HG03469 (cell line): Measurements from ENCODE around the gene GREB1.

Experiments
- ATAC-seq: cut with Tn5 transposase; IDR thresholded peaks from one replicate; pipeline ENCODE4 v1.9.1; 2021; ENCODE audit warnings: mild to moderate bottlenecking, moderate library complexity, moderate number of reproducible peaks; ENCODE audit not compliant: unreplicated experiment

Gene GREB1

DNA sequence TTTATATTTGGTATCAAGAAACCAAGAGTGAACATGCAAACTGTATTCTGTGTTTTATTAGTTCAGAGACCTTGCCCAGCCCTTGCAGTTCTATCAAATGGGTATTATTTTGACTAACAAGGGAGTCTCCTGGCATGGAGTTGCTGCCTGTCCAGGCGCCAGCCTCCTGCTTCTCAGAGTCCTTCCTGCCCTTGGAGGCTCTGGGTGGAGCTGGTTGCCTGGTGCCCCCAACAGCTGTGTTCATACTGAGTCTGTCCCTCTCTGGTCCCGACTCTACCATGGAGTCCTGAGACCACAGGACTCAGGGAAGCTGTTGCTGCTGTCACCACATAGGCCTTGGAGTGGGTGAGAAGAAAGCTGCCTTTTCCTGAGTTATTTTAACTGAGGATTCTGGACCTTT lies 26.3 kb upstream of the GREB1 start:
- ATAC-seq, result no peak

GRCh38 chr2:11508279-11508678 lies 25.6 kb upstream of the GREB1 start:
- no peak for ATAC-seq

DNA sequence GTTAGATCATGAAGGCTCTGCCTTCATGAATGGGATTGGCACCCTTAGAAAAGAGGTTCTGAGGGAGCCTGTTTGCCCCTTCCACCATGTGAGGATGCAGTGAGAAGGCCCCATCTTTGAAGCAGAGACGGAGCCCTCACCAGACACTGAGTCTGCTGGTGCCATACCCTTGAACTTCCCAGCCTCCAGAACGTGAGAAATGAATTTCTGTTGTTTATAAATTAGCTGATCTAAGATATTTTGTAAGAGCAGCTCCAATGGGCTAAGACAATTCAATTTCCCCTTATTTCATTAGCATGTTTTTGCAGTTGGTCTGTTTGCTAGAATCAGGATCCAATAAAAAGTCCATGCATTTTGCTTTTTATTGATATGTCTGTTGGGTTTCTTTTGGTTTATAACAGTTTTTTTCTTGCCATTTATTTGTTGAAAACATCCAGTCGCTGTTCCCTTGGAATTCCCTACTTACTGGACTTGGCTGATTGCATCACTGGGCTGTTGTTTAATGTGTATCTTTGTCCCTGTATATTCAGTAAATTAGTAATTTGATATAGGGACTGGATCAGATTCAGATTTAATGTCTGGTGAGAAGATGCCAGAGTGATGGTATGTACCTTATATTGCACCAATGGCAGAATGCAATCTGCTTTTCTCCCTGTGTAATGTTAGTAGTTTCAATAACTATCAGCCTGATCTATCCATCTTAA lies 24.0 kb upstream of the GREB1 start:
- ATAC-seq, result no peak

GRCh38 chr2:11512431-11512830 lies 21.4 kb upstream of the GREB1 start:
- ATAC-seq, result no peak

- ATAC-seq, result no peak
Measured at GRCh38 chr2:11513319-11513718, 20.5 kb upstream of the GREB1 start.

- no peak for ATAC-seq
Measured at GRCh38 chr2:11514081-11514730, 19.6 kb upstream of the GREB1 start.

DNA sequence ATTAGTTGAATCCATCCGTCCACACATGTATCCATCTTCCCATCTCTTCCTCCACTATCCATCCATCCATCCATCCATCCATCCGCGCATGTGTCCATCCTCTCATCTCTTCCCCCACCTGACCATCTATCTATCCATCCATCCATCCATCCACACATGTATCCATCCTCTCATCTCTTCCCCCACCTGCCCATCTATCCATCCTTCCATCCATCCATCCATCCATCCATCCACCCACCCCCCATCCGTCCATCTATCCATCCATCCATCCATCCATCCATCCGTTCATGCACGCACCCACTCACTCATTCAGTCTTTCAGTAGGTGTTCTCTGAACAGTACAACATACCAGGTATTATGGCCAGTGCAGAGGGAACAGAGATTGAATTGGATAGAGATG lies 18.9 kb upstream of the GREB1 start:
- no peak for ATAC-seq

GRCh38 chr2:11515490-11515981 lies 18.3 kb upstream of the GREB1 start:
- no peak for ATAC-seq

GRCh38 chr2:11516984-11517648 lies 16.7 kb upstream of the GREB1 start:
- ATAC-seq, result no peak

- ATAC-seq, result no peak
Measured at GRCh38 chr2:11517906-11518305, 15.9 kb upstream of the GREB1 start.

GRCh38 chr2:11520092-11520693 lies 13.7 kb upstream of the GREB1 start:
- no peak for ATAC-seq

DNA sequence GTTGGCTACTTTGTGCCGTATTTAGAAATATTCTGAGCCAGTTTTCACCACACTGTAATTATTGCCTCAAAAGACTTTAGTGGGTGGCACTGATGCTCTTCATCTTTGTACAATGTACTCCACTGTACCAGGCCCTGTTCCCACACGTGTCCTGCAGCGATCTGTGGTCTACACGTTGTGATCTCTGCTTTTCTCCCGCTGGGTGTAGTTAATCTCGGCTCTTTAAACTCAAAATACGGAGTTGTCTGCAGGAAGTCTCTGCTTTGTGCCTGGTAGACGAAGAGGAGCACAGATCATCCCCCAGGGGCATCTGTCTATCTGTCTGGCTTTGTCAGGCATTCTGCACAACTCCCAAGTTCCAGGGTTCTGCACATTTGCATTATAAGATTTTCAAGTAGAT lies 12.1 kb upstream of the GREB1 start:
- ATAC-seq, result no peak

DNA sequence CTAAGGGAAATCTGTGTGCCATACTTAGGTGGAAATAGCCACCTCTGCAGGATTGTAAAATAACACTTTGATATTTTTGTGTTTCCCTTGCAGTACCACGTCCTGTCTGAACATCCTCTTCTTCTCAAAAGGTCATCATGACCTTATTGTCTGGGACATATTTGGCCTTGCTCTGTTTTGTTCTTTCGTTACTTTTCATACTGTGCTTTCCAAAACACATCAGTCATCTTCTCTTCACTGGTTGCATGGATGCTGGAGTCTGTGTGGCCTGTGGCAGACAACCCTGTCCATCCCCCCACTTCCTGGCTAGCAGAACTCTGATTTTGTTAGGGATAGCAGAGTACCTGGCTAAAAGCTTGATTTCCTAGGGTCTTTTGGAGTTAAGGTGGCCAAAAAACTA lies 9.4 kb upstream of the GREB1 start:
- no peak for ATAC-seq

DNA sequence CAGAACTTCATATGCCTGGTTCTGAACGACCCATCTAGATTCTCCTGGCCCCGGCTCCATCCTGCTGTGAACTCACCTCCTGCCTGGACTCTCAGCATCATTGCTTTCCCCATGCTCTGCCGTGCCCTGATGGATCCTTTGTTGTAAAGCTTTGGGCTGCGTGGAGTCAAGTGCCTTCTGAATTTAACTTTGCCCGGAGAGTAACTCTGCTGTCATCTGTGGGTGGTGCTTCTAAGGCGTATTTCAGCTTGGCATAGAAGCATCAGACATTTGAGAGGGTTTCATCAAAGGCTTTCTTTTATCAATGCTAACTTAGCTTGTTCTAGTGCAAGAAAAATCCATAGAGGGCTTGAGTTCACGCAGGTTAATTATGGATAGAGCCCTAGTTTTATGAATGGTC lies 8.1 kb upstream of the GREB1 start:
- ATAC-seq, result no peak

DNA sequence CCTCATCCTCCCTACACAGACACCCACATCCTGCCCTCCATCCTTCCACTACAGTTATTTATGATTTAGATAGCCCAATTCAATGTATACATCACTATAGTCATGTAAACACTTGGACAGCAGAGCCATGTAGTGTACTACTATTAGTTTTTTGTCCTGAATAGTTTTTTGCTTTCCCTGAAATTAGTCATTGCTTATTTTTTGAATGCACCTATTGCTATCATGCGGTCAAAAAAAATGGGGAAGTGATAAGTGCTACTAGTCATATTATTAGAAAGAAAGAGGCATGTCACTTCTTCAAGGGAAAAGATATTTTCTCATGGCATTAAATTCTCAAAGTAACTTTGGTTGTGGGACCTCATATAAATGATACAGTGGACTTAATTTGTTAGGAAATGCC lies 6.8 kb upstream of the GREB1 start:
- ATAC-seq, result no peak

- ATAC-seq, result no peak
Measured at GRCh38 chr2:11528228-11528627, 5.6 kb upstream of the GREB1 start.

DNA sequence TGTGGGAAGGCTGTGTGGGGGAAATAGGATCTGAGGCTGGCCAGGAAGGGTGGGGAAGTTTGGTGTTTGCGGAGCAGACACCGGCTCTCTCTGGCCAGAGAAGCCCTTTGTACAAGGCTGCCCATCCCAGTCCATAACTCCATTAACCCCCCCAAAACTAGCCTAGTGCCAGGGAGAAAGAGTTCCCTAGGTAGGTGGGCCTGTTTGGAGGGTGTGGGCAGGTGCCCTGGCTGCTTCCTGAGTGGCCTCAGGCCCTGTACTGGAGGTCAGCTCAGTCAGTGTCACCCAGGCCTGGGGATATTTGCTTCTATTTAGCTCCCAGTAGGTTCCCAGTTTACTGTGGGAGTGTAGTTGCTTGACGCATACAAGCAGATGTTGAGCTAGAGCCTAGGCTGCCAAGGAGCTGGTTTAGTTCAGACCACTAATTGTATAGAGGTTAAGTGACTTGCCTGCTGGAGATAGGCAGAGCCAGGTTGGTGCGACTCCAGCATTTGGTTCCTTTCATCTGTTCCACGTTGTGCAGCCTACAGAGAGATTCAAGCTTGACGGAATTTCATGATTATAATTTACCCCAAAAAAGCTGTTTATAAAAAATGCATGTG lies 2.9 kb upstream of the GREB1 start:
- ATAC-seq, result no peak

DNA sequence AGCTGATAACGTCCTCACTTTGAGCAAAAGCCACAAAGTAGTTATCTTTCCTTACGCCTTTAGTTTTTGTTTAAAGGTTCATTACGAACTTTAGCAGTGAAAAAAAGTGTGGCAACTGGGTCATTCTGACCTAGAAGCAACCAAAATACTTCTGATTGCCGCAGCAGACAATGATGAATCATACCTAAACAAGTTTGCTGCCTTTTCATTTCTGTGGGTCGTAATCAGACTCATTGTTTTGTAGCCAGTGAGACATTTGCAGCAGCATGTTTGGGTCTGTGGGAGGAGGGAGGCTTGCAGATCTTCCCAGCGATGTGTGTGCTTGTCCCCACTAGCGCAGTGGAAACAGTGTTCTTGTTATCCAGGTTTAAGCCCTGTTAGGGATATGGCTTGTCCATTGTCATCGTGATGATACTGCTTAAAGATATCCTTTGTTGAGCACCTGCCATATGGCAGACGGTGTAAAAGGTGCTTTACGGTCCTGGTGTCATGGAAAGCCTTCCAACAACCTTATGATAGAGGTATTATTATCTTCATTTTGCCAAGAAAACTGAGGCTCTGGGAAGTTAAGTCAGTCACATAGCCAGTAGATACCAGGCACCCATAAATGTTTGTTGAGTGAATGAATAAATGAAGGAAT lies 1.3 kb upstream of the GREB1 start:
- ATAC-seq, result no peak

DNA sequence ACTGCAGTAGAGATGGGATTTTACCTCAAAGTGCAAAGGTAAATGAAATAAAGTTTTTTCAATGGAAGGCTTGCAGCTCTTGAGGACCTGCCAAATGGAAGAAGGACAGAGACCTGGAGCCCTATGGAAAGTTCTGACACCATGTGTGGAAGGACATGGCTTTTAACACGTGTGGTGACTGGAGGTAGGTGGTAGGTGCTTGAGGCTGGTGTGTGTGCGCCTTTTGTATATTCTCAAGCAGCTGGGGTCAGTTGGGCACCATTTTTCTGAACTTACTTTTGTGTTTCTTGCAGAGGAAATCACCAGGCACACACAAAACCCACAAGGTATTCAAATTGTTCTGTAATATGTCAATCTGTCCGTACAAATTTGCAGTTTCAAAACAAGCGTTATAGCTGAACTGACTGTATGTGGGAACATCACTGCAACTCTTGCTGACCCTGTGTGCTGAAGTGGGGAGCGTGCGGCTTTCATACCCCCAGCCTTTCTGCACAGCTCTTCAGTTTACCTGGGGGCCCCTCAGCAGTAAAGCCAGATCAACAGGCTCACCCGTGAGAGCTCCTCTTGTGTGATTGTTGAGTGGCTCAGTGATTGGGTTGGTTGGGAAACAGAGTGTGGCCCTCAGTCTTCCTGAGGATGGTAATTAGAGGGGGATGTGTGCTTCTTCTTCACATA lies 363 bp downstream of the GREB1 start:
- ATAC-seq, result no peak

- no peak for ATAC-seq
Measured at GRCh38 chr2:11534746-11535484, 1.1 kb downstream of the GREB1 start.
